ENCODE data around the gene NCAN. TPM values are rescaled to one million over a fixed set of nuclear protein-coding genes. Genes with fewer than 3 reads are reported as not detected.

NCAN gene
- total RNA-seq, 1 donor: not detected

DNA sequence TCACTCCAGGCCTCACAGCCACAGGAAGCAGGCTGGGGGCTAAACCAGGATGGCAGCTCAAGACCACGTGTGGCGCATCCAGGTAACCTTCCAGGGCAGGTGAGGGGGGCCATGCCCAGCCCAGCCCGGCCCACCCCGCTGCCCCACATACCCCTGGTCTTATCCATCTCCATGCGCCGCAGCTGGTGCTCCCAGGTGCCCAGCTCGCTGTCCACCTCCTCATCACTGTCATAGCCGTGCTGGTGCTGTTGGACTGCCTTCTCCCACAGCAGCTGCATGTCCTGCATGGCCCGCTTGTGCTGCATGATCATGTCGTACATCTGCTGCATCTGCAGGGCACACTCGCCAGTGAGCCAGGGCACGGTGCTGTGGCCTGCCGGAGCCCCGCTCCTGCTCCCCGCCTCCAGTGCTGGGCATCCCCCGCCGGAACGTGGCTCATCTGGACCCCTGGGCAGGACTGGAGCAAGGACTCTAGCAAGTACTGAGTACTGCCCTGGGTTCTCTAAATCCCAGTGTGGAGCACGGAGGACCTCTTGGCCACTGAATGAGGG is 67.4 kb downstream of the NCAN start:
- no peak for DNase-seq (ENCODE audit: low read depth in 2 of 3, low spot score in 2 of 3)

DNA sequence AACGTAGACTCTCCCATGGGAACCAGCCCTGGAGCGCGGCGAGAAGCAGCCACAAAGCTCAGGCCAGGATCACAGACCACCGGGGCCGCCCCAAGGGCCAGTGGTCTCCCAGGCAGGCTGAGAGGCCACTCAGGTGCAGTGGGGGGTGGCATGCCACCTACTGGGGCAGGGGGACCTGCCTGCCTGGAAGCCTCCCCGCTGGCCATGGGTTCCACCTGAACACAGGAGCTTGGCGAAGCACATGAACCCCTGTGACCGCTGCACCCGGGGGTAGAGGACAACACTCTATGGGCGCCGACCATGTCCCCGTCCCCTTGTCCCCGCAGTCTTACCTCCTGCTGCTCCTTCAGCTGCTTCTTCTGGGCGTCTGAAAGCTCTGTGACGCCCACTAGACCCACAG is 68.1 kb downstream of the NCAN start:
- no peak for DNase-seq (ENCODE audit: low read depth in 2 of 3, low spot score in 2 of 3)

DNA sequence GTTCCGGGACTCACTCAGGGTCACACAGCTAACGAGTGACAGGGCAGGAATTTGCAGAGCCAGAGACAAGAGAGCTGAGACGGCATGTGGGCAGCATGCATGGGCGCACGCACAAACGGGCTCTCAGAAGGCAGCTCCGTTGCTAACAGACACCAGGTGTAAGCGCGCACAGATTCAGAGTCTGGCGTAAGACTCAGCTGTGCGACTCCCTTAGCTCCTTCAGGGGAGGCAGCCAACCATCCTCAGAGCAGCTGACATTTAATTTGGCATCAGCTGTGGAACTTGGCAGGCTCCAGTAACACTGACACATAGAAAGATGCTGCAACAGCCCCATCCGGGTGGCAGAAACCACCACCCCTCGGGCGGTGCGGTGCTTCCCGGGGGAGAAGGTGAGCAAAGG is 68.8 kb downstream of the NCAN start:
- no peak for DNase-seq (ENCODE audit: low read depth in 2 of 3, low spot score in 2 of 3)

DNA sequence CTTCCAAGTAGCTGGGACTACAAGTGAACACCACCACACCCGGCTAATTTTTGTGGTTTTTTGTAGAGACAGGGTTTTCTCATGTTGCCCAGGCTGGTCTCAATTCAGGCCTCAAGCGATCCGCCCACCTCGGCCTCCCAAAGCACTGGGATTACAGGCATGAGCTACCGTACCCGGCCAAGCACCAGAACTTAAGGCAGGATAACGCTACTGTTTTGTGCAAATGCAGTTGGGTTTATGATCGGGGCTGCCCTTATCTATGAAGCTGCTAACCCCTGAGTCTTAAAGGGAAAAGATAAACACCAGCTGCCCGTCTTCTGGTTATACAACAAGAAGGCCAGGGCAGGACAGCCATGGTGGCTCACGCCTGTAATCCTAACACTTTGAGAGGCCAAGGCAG is 73.9 kb downstream of the NCAN start:
- no peak for DNase-seq (ENCODE audit: low read depth in 2 of 3, low spot score in 2 of 3)

DNA sequence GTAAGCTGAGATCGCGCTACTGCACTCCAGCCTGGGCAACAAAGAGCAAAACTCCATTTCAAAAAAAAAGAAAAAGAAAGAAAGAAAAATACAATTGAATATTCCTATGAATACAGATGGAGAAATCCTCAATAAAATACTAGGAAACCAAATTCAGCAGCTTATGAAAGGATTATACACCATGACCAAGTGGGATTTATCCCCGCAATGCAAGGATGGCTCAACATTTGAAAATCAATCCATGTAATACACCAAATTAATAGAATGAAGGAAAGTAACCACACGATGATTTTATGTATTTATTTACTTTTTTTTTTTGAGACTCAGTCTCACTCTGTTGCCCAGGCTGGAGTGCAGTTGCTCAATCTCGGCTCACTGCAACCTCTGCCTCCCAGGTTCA is 80.8 kb downstream of the NCAN start:
- DNase-seq (ENCODE audit: low read depth in 2 of 3, low spot score in 2 of 3): no peak

DNA sequence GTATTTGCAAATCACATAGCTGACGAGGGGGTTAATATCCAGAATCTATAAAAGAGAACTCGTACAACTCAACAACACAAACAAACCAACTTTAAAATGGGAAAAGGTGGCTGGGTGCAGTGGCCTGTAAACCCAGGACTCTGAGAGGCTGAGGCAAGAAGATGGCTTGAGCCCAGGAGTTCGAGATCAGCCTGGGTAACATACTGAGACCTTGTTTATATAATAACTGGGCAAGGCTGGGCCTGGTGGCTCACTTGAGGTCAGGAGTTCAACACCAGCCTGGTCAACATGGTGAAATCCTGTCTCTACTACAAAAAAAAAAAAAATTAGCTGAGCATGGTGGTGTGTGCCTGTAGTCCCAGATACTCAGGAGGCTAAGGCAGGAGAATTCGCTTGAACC is 83.2 kb downstream of the NCAN start:
- no peak for DNase-seq (ENCODE audit: low read depth in 2 of 3, low spot score in 2 of 3)

DNA sequence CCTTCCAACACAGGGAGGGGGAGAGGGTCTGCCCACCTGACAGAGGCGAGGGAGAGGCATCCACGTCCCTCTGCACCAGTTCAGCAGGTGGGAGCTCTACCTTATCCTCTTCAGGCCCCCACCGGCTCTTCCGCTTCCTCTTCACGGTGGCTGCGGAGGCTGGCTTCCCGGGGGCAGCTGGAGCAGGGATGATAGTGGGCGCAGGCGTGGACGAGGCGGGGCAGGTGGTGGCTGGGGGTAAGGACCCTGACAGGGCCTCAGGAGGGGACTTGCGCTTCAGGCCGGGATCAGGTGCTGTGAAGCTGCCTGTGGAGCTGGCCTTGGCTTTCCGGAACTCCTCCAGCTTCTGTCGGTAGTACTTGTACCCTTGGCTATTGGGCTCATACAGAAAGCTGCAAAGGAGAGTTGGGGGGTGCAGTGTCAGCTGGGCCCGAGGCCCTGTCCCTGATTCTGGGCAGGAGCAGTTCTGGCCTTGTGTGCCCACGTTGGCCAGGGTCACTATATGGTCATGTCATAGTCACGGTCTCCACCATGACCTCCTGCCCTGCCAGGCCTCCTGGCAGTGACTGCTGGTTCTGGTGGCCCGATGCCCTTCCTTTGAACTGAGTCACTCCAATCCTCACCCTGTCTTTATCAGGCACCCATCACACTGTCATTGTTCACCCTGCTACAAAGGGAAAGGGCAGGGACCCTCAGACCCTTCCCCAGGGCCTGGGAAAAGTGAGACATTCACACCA is 85.4 kb downstream of the NCAN start:
- DNase-seq (ENCODE audit: low read depth in 2 of 3, low spot score in 2 of 3): no peak

DNA sequence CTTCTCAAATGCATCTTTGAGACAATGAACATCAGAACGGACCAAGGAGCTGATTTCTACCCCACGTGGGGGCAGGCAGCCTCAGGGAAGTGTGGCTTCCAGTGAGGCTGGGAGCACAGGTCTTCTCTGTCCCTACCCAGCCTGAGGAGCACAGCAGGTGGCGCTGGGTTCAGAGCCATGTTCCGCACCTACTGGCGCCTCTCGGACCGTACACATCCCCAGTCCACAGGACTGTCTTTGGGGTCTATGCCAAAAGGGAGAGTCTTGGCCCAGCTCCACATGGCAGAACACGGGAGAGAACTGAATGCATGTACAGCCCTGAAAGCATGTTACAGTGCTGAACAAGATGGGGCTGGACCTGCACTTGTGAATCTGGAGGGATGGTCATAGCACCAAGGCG is 86.0 kb downstream of the NCAN start:
- no peak for DNase-seq (ENCODE audit: low read depth in 2 of 3, low spot score in 2 of 3)

DNA sequence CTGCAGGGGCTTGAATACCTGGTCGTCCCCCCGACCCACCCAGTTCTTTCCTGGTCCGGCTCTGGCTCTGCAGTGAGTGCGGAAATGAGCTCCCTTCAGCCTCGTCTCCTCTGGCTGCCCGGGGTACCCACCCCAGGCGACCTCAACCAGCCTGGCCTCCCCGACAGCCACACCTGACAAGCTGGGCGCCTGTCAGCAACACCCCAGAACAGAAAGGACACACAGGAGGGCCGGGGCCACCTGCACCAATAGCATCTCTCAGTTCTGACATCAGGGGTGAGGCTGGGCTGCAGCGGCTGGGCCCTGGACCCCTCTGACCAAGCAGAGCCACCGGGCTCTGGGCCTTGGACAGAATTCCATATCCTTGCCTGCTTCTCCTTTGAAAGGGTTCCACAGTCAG is 88.9 kb downstream of the NCAN start:
- no peak for DNase-seq (ENCODE audit: low read depth in 2 of 3, low spot score in 2 of 3)

Small RNA genes lying within 50 kb of the gene (small RNA-seq; reads per million reads assigned to genes)
- gene RNU6-1028P: not detected

Other genes starting within 250 kb of the NCAN start
- gene SUGP2, start 178.4 kb upstream of the NCAN start, total RNA-seq: 33.7 TPM
- gene ARMC6, start 178.4 kb upstream of the NCAN start, total RNA-seq: 80.8 TPM
- 11.6 TPM for gene SLC25A42, start 148.0 kb upstream of the NCAN start, total RNA-seq
- 33.4 TPM for gene TMEM161A, start 73.5 kb upstream of the NCAN start, total RNA-seq
- gene MEF2B, start 41.7 kb upstream of the NCAN start, total RNA-seq: 0.27 TPM
- 17.2 TPM for gene BORCS8, start 19.8 kb upstream of the NCAN start, total RNA-seq
- gene RFXANK, start 19.7 kb upstream of the NCAN start, total RNA-seq: 90.2 TPM
- gene NR2C2AP, start 8.5 kb upstream of the NCAN start, total RNA-seq: 10.5 TPM
- under 0.01 TPM for gene TM6SF2, start 61.3 kb downstream of the NCAN start, total RNA-seq
- 32.0 TPM for gene SUGP1, start 108.6 kb downstream of the NCAN start, total RNA-seq
- gene MAU2, start 108.9 kb downstream of the NCAN start, total RNA-seq: 111 TPM
- 47.1 TPM for gene GATAD2A, start 193.7 kb downstream of the NCAN start, total RNA-seq

Data from hematopoietic multipotent progenitor cell (in vitro differentiated cells).